HCT116 (cell line): Measurements from ENCODE around the gene RPL10. TPM values are rescaled to one million over a fixed set of nuclear protein-coding genes. Genes with fewer than 3 reads are reported as not detected.

Source experiments
- ATAC-seq: fragments of 200-7000 bp; cut with Tn5 transposase; 2 replicates; pipeline ENCODE4 v1.9.1; 2020; ENCODE audit warnings: mild to moderate bottlenecking, moderate library complexity
- BruUV-seq: library from RNA; stranded (reverse); fragments of 400-500 nt; replicated peaks from 2 replicates; lab custom pipeline; 2021; lab: Mats Ljungman, UMichigan
- CTCF ChIA-PET: fragments of 300-600 bp; sonication (Branson Sonifier 250); formaldehyde crosslinking; loops from one replicate; lab custom pipeline; 2021; ENCODE audit warnings: antibody characterized with exemption; lab: Charles Lee
- POLR2A ChIA-PET: fragments of 300-600, 350-600 bp; sonication (Branson Sonifier 250); formaldehyde crosslinking; loops from one replicate; lab custom pipeline; 2021; ENCODE audit warnings: antibody characterized with exemption; lab: Charles Lee
- RAD21 ChIA-PET, 2 experiments: fragments of 300-600 bp; sonication (Branson Sonifier 250); formaldehyde crosslinking; loops; one replicate each; lab custom pipeline; 2023; ENCODE audit warnings: low total read pairs in 2 of 2; ENCODE audit not compliant: uncharacterized antibody in 2 of 2, unreplicated experiment in 2 of 2, low non-redundant PET in 1 of 2; lab: Charles Lee
- DNase-seq: peaks from one replicate; pipeline ENCODE4 v3.0.0-alpha.2; 2010; ENCODE audit warnings: low read depth, low spot score
- H2AFZ ChIP-seq: fragments of 200-600 bp; shearing (Covaris generic), sonication (generic); 2 replicates; pipeline ENCODE4 v1.6.1; 2017; ENCODE audit warnings: low read depth, mixed run types, mixed read lengths, antibody characterized with exemption, low read length; ENCODE audit not compliant: poor library complexity, severe bottlenecking
- H3K27ac ChIP-seq: 2 replicates; pipeline ENCODE4 v1.5.1; 2012; ENCODE audit warnings: low read depth, low read length
- H3K27me3 ChIP-seq: fragments of 200-600 bp; sonication (generic); 2 replicates; pipeline ENCODE4 v1.6.1; 2016; ENCODE audit warnings: mixed run types, low read length, mixed read lengths; ENCODE audit not compliant: insufficient read depth
- H3K36me3 ChIP-seq, 2 experiments: fragments of 200-500 bp in 1 of 2; fragments of 200-600 bp in 1 of 2; sonication (Bioruptor generic) in 1 of 2; sonication (generic) in 1 of 2; 2 replicates each; pipeline versions ENCODE4 v1.5.1 to v1.6.1; 2014 to 2016; ENCODE audit warnings: low read length in 2 of 2, inconsistent platforms in 1 of 2, mixed read lengths in 1 of 2, mixed run types in 1 of 2; ENCODE audit not compliant: insufficient read depth in 2 of 2, control insufficient read depth in 1 of 2
- H3K4me1 ChIP-seq, 2 experiments: fragments of 200-600 bp in 1 of 2; sonication (generic) in 1 of 2; 2 replicates each; pipeline versions ENCODE4 v1.5.1 to v1.6.1; 2012 to 2017; ENCODE audit warnings: low read length in 2 of 2, inconsistent platforms in 1 of 2, mild to moderate bottlenecking in 1 of 2, mixed read lengths in 1 of 2, mixed run types in 1 of 2, moderate library complexity in 1 of 2; ENCODE audit not compliant: insufficient read depth in 2 of 2, control insufficient read depth in 1 of 2
- H3K4me2 ChIP-seq: fragments of 200-600 bp; sonication (generic); 2 replicates; pipeline ENCODE4 v1.6.1; 2017; ENCODE audit warnings: mixed run types, low read length, mixed read lengths
- H3K4me3 ChIP-seq, 2 experiments: fragments of 200-600 bp in 1 of 2; sonication (generic) in 1 of 2; replicated peaks in 1 of 2; 2 replicates each; pipeline ENCODE4 v1.5.1; 2011 to 2016; ENCODE audit warnings: low read length in 2 of 2, control low read depth in 1 of 2, low read depth in 1 of 2, mild to moderate bottlenecking in 1 of 2, mixed read lengths in 1 of 2, mixed run types in 1 of 2
- H3K79me2 ChIP-seq: fragments of 200-600 bp; sonication (generic); 2 replicates; pipeline ENCODE4 v1.6.1; 2017; ENCODE audit warnings: mild to moderate bottlenecking, mixed run types, low read length, moderate library complexity, mixed read lengths; ENCODE audit not compliant: insufficient read depth
- H3K9ac ChIP-seq: fragments of 200-600 bp; sonication (generic); 2 replicates; pipeline ENCODE4 v1.6.1; 2016; ENCODE audit warnings: low read length, mixed read lengths
- H3K9me2 ChIP-seq: fragments of 200-600 bp; sonication (generic), shearing (Covaris generic); 2 replicates; pipeline ENCODE4 v1.6.1; 2017; ENCODE audit warnings: mixed run types, mild to moderate bottlenecking, moderate library complexity; ENCODE audit not compliant: insufficient read depth
- H3K9me3 ChIP-seq, 2 experiments: fragments of 200-500 bp in 1 of 2; fragments of 200-600 bp in 1 of 2; sonication (Bioruptor generic) in 1 of 2; sonication (generic) in 1 of 2; 2 replicates each; pipeline ENCODE4 v1.6.1; 2014 to 2017; ENCODE audit warnings: low read length in 2 of 2, mixed read lengths in 2 of 2, inconsistent platforms in 1 of 2, low read depth in 1 of 2, mild to moderate bottlenecking in 1 of 2, mixed run types in 1 of 2, moderate library complexity in 1 of 2; ENCODE audit not compliant: control insufficient read depth in 1 of 2, insufficient read depth in 1 of 2
- H4K20me1 ChIP-seq: fragments of 200-600 bp; sonication (generic), shearing (Covaris generic); 2 replicates; pipeline ENCODE4 v1.6.1; 2017; ENCODE audit warnings: mixed run types, mild to moderate bottlenecking, moderate library complexity; ENCODE audit not compliant: insufficient read depth
- CEBPB ChIP-seq: IDR thresholded peaks from 2 replicates; pipeline ENCODE4 v1.6.1; 2012; ENCODE audit warnings: low read depth
- EGR1 ChIP-seq: IDR thresholded peaks from 2 replicates; pipeline ENCODE4 v1.6.1; 2012; ENCODE audit warnings: low read depth
- ELF1 ChIP-seq: IDR thresholded peaks from 2 replicates; pipeline ENCODE4 v1.6.1; 2012; ENCODE audit warnings: low read depth, borderline replicate concordance
- EZH2 ChIP-seq: fragments of 200-600 bp; sonication (generic); IDR thresholded peaks from 2 replicates; pipeline ENCODE4 v1.6.1; 2017; ENCODE audit warnings: antibody characterized with exemption, mixed run types
- POLR2A ChIP-seq: IDR thresholded peaks from 2 replicates; pipeline ENCODE4 v1.7.0; 2011; ENCODE audit warnings: borderline replicate concordance; ENCODE audit not compliant: insufficient read depth, insufficient read length; ENCODE audit errors: extremely low read depth
- POLR2AphosphoS5 ChIP-seq: IDR thresholded peaks from 2 replicates; pipeline ENCODE4 v1.6.1; 2011; ENCODE audit warnings: mild to moderate bottlenecking, low read depth, low read length, moderate library complexity
- SIN3A ChIP-seq: IDR thresholded peaks from 2 replicates; pipeline ENCODE4 v1.6.1; 2012; ENCODE audit warnings: low read depth
- ZFX ChIP-seq: fragments of 450-650 bp; IDR thresholded peaks from 2 replicates; pipeline ENCODE4 v1.6.1; 2017
- intact Hi-C: fragments of 100-400 bp; cut with micrococcal nuclease; formaldehyde crosslinking; loops from 2 replicates; pipeline ENCODE4 v1.10.0; 2022
- total RNA-seq: library from RNA; stranded (reverse); gene quantifications from one replicate; pipeline ENCODE4 v1.2.1, GENCODE V29; 2021; ENCODE audit not compliant: unreplicated experiment
- TF ChIP-seq, protein P1 (sequence below), 3 experiments: fragments of 200-600 bp in 1 of 3; sonication (generic) in 1 of 3; IDR thresholded peaks in 2 of 3; conservative IDR thresholded peaks in 1 of 3; 2 replicates each; pipeline ENCODE4 v1.5.1; 2012 to 2017; ENCODE audit warnings: low read depth in 2 of 3, low read length in 2 of 3, antibody characterized with exemption in 1 of 3, borderline replicate concordance in 1 of 3, control low read depth in 1 of 3, mild to moderate bottlenecking in 1 of 3, mixed read lengths in 1 of 3, mixed run types in 1 of 3, moderate library complexity in 1 of 3; ENCODE audit not compliant: insufficient read depth in 1 of 3

RPL10 gene
- total RNA-seq, 1 experiment from 2014 or later, result 3,069 TPM

DNA sequence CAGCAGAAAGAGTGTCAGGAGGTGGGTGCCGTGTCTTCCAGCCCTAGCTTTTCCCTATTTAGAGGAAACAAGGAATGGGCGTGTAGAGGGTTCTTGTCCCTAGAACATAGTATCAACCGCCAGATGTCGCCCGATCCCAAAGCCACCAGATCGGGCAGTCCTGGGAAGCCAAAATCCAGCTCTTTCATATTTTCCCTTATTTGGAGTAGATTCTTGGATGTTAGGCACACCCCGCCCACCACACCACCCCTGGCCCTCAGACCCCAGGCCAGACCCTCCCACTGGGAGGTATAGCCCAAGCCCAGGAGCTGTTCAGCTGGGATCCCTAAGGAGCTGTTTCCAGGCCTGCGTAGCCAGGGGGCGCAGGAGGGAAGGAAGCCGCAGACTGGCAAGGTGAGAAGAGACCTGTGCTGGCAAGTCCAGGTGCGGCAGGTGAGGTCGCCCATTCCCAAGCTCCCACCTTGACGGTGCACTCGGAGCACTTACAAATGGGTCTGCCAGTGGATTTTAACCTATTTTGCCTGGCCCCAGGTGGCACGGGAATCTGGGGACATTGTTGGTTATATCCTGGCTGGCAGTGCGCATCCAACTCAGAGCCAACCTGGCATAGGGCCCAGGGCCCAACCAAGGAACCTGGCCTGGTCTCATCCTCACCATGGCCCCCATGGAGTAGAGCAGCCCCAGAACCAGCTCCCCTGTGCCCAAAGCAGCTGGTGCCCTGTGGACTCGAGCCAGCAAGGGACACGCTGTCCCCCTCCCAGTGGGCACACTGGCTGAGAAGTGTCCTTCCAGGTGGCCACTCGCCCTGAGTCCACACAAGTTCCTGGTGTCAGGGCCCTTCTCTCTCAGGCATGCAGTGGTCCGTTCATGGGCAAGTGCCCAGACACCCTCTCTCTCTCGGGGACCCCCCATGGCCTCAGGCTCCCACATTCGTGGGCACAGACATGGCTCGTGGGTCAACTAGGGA, 24.6 kb upstream of the RPL10 start:
- Histone ChIP-seq H3K79me2 (peaks cover 23% of the 10 kb centered on the region), H3K4me1 (peaks cover 18 to 61% of the 10 kb centered on the region in 2 experiments), H3K9ac (peak overlapping the region; percentile 74), H3K36me3 (no peaks in the 10 kb centered on the region), H3K4me2 (peak overlapping the region; percentile 91), H3K9me3 (no peaks in the 10 kb centered on the region), H4K20me1 (no peaks in the 10 kb centered on the region), H3K9me2 (no peaks in the 10 kb centered on the region), H3K4me3 (peak overlapping the region; percentile 56 to 63), H2AFZ (no peak overlapping the region), H3K27ac (peak overlapping the region; percentile 94), H3K27me3 (no peaks in the 10 kb centered on the region)
- ATAC-seq (peak; percentile 45), DNase-seq (peak; percentile 78)
- BruUV-seq, result TSS peak; percentile 79
- RAD21 ChIA-PET, result interaction anchor here in 1 of 2 experiments (1.0 kb wide), 1 partner anchor 35 kb away, joined by 3 read pairs; the partner anchor contains the start of gene DNASE1L1
- TF ChIP-seq ZFX (no peak), EGR1 (no peak), POLR2AphosphoS5 (peak; percentile 60), SIN3A (no peak), EZH2 (no peak), CEBPB (no peak), POLR2A (no peak), ELF1 (no peak)
- TF ChIP-seq, protein P1, sequence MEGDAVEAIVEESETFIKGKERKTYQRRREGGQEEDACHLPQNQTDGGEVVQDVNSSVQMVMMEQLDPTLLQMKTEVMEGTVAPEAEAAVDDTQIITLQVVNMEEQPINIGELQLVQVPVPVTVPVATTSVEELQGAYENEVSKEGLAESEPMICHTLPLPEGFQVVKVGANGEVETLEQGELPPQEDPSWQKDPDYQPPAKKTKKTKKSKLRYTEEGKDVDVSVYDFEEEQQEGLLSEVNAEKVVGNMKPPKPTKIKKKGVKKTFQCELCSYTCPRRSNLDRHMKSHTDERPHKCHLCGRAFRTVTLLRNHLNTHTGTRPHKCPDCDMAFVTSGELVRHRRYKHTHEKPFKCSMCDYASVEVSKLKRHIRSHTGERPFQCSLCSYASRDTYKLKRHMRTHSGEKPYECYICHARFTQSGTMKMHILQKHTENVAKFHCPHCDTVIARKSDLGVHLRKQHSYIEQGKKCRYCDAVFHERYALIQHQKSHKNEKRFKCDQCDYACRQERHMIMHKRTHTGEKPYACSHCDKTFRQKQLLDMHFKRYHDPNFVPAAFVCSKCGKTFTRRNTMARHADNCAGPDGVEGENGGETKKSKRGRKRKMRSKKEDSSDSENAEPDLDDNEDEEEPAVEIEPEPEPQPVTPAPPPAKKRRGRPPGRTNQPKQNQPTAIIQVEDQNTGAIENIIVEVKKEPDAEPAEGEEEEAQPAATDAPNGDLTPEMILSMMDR (IDR thresholded peaks at IDR 0.05 in 2 of 3, conservative IDR thresholded peaks at IDR 0.05 in 1 of 3; ENCODE audit: borderline replicate concordance in 1 of 3, insufficient read depth in 1 of 3, low read depth in 2 of 3, low read length in 2 of 3), result peak in 2 of 3 experiments; percentile 74 to 78; a peak in 4 of 6 replicates
- intact Hi-C loops, result loop anchor here (1.0 kb wide), 1 partner anchor 162 kb away; no protein-coding TSS in a partner anchor
- POLR2A ChIA-PET, result interaction anchor here (1.1 to 2.3 kb wide), 6 partner anchors 9 to 174 kb away, joined by 3 to 12 read pairs (median 4); partner anchors contain the start of genes IKBKG, RPL10 and SLC10A3
- CTCF ChIA-PET, result interaction anchor here (0.7 to 1.6 kb wide), 15 partner anchors 8 to 402 kb away, joined by 3 to 18 read pairs (median 3); partner anchors contain the start of genes DNASE1L1, HCFC1, RPL10 and SLC10A3
